Esophagus muscularis mucosa (tissue), 4 donors: ENCODE results near the gene DHX16. TPM values are rescaled to one million over a fixed set of nuclear protein-coding genes. Genes with fewer than 3 reads are reported as not detected.

Experiments
- DNase-seq: peaks from one replicate; pipeline ENCODE4 v3.0.0-alpha.2; 2017; ENCODE audit errors: extremely low spot score
- H3K27ac ChIP-seq, 4 donors: fragments of 200-600 bp; sonication (generic); replicated peaks in 1 of 4; 1 replicate in 3 of 4; 2 replicates in 1 of 4; pipeline ENCODE4 v1.5.1; 2016 to 2019; ENCODE audit warnings: mild to moderate bottlenecking in 1 of 4
- H3K27me3 ChIP-seq, 4 donors: fragments of 200-600 bp; sonication (generic); one replicate each; pipeline versions ENCODE4 v1.5.1 to v1.6.0; 2016 to 2019
- H3K36me3 ChIP-seq, 4 donors: fragments of 200-600 bp; sonication (generic); one replicate each; pipeline ENCODE4 v1.5.1; 2016 to 2019
- H3K4me1 ChIP-seq, 4 donors: fragments of 200-600 bp; sonication (generic); one replicate each; pipeline ENCODE4 v1.5.1; 2016 to 2019
- H3K4me3 ChIP-seq, 4 donors: fragments of 200-600 bp; sonication (generic); 1 replicate in 2 of 4; 2 replicates in 2 of 4; pipeline ENCODE4 v1.5.1; 2016 to 2019; ENCODE audit warnings: mild to moderate bottlenecking in 4 of 4, moderate library complexity in 1 of 4
- H3K9me3 ChIP-seq, 4 donors: fragments of 200-600 bp; sonication (generic); 1 replicate in 3 of 4; 2 replicates in 1 of 4; pipeline ENCODE4 v1.5.1; 2016 to 2019
- CTCF ChIP-seq, 3 experiments: fragments of 200-600 bp in 2 of 3; fragments of 450-650 bp in 1 of 3; sonication (generic) in 2 of 3; IDR thresholded peaks; one replicate each; pipeline ENCODE4 v1.5.1; 2017 to 2019; ENCODE audit warnings: antibody characterized with exemption in 3 of 3, mild to moderate bottlenecking in 2 of 3, moderate library complexity in 1 of 3
- EP300 ChIP-seq: sonication (generic); formaldehyde crosslinking; IDR thresholded peaks from one replicate; pipeline ENCODE4 v1.6.1; 2017; ENCODE audit warnings: antibody characterized with exemption
- POLR2A ChIP-seq: fragments of 450-650 bp; IDR thresholded peaks from one replicate; pipeline ENCODE4 v1.6.1; 2017; ENCODE audit warnings: antibody characterized with exemption, moderate library complexity, mild to moderate bottlenecking, low read depth
- POLR2AphosphoS5 ChIP-seq, 2 donors: sonication (generic); formaldehyde crosslinking; IDR thresholded peaks; one replicate each; pipeline ENCODE4 v1.6.1; 2017; ENCODE audit warnings: antibody characterized with exemption in 2 of 2
- WGBS: methylation state at CpG from one replicate; pipeline ENCODE4 v1.1.5; 2018; 5-methylcytosine and 5-hydroxymethylcytosine counted together
- intact Hi-C: fragments of 100-400 bp; cut with DNase I; formaldehyde crosslinking; loops from one replicate; pipeline ENCODE4 v1.15.1; 2023
- total RNA-seq, 4 donors: library from RNA; depleted of rRNA; stranded (reverse); fragments of >200 nt; gene quantifications; one replicate each; pipeline versions ENCODE4 v1.1.0 to v1.2.1, GENCODE V29; 2016

DHX16 gene
- total RNA-seq, 4 donors from 2014 or later: 20.3 to 41.1 (median 31.1) TPM

GRCh38 chr6:30687659-30688431 is 15.0 kb upstream of the DHX16 start:
- TF ChIP-seq EP300 (no peak), CTCF (IDR thresholded peaks at IDR 0.05) (peak; percentile 28 to 43 (median 29)), POLR2A (no peak)
- Histone ChIP-seq H3K4me1 (peaks cover 46 to 76% (median 72%) of the 10 kb centered on the region in 4 donors), H3K27ac (peak overlapping the region; percentile 95 to 99 (median 97)), H3K27me3 (no peaks in the 10 kb centered on the region), H3K4me3 (peak overlapping the region; percentile 70 to 93 (median 80)), H3K36me3 (peaks cover 0 to 4% (median 0%) of the 10 kb centered on the region in 4 donors), H3K9me3 (no peaks in the 10 kb centered on the region)
- WGBS: 13% methylated on average over 22 of the region's 22 CpGs
- no peak for DNase-seq
- intact Hi-C loops: loop anchor here (10.0 kb wide), 1 partner anchor 197 kb away; the partner anchor contains the start of gene DDR1

GRCh38 chr6:30686908-30687658 is 14.3 kb upstream of the DHX16 start:
- Histone ChIP-seq H3K36me3 (peaks cover 0 to 4% (median 0%) of the 10 kb centered on the region in 4 donors), H3K27ac (peak overlapping the region; percentile 95 to 99 (median 97)), H3K27me3 (no peaks in the 10 kb centered on the region), H3K4me1 (peaks cover 53 to 84% (median 80%) of the 10 kb centered on the region in 4 donors), H3K9me3 (no peaks in the 10 kb centered on the region), H3K4me3 (peak overlapping the region; percentile 70 to 93 (median 80))
- DNase-seq: peak; percentile 99
- WGBS: 1% methylated on average over 29 of the region's 52 CpGs
- intact Hi-C loops: loop anchor here (10.0 kb wide), 1 partner anchor 198 kb away; the partner anchor contains the start of gene DDR1
- TF ChIP-seq CTCF (IDR thresholded peaks at IDR 0.05) (no peak), POLR2A (no peak), EP300 (peak; percentile 36), POLR2AphosphoS5 (IDR thresholded peaks at IDR 0.05) (peak; percentile 94 to 96)

GRCh38 chr6:30686009-30686907 is 13.5 kb upstream of the DHX16 start, which contains the start of gene PPP1R18:
TSS of gene PPP1R18 (minus strand) at chr6:30686645. CDS start at chr6:30686018, 627 bp downstream.
- peak within 1 kb of the TSS; percentile 70 to 93 (median 80) for H3K4me3 ChIP-seq
- peak; percentile 95 for DNase-seq
- H3K36me3 ChIP-seq: peaks cover 0 to 6% (median 0%) of the 10 kb centered on the region in 4 donors
- intact Hi-C loops: loop anchor here (10.0 kb wide), 1 partner anchor 199 kb away; the partner anchor contains the start of gene DDR1
- under 1% methylated on average over 22 of the region's 41 CpGs for WGBS
- peak within 1 kb of the TSS; percentile 95 to 99 (median 97) for H3K27ac ChIP-seq
- peaks cover 57 to 86% (median 83%) of the 10 kb centered on the region in 4 donors for H3K4me1 ChIP-seq
- no peaks in the 10 kb centered on the region for H3K27me3 ChIP-seq
- TF ChIP-seq POLR2AphosphoS5 (IDR thresholded peaks at IDR 0.05): peak; percentile 68 to 91
- no peak for TF ChIP-seq CTCF (IDR thresholded peaks at IDR 0.05)
- TF ChIP-seq EP300: no peak
- no peak for TF ChIP-seq POLR2A
- H3K9me3 ChIP-seq: no peaks in the 10 kb centered on the region
